H1 (cell line): ENCODE results near the gene NRSN2. TPM values are rescaled to one million over a fixed set of nuclear protein-coding genes. Genes with fewer than 3 reads are reported as not detected.

Experiments used
- CTCF ChIA-PET: fragments of 300-600 bp; sonication (Branson Sonifier 250); formaldehyde crosslinking; loops from one replicate; lab custom pipeline; 2021; ENCODE audit not compliant: partially characterized antibody; lab: Charles Lee
- POLR2A ChIA-PET: fragments of 300-600 bp; sonication (Branson Sonifier 250); formaldehyde crosslinking; loops from one replicate; lab custom pipeline; 2021; ENCODE audit warnings: inconsistent platforms; ENCODE audit not compliant: partially characterized antibody; lab: Charles Lee
- DNase-seq, 2 experiments: peaks; one replicate each; pipeline versions ENCODE4 v3.0.0 to v3.0.0-alpha.2; 2010 to 2022; ENCODE audit warnings: low spot score in 2 of 2, low read depth in 1 of 2, mixed read lengths in 1 of 2
- FAIRE-seq: peaks from 2 replicates; lab custom pipeline; 2011; peaks lifted over from hg19 to GRCh38; lab: Jason Lieb, UNC
- H2AFZ ChIP-seq: 2 replicates; pipeline ENCODE4 v1.8.1; 2012; ENCODE audit warnings: low read length, inconsistent platforms
- H2AK5ac ChIP-seq: 2 replicates; pipeline ENCODE4 v1.6.1; 2013; ENCODE audit warnings: low read depth, low read length
- H2BK120ac ChIP-seq: replicated peaks from 2 replicates; pipeline ENCODE3; 2013; ENCODE audit warnings: low read depth, low read length, inconsistent platforms
- H2BK12ac ChIP-seq: 2 replicates; pipeline ENCODE4 v1.6.1; 2013; ENCODE audit warnings: low read depth, low read length
- H2BK15ac ChIP-seq: 2 replicates; pipeline ENCODE4 v1.6.1; 2013; ENCODE audit warnings: low read length
- H2BK20ac ChIP-seq: 2 replicates; pipeline ENCODE4 v1.6.1; 2013; ENCODE audit warnings: low read length
- H2BK5ac ChIP-seq: 2 replicates; pipeline ENCODE4 v1.6.1; 2013; ENCODE audit warnings: low read depth, low read length
- H3K14ac ChIP-seq: 2 replicates; pipeline ENCODE4 v1.6.1; 2013; ENCODE audit warnings: inconsistent platforms; ENCODE audit not compliant: insufficient read length
- H3K18ac ChIP-seq: 2 replicates; pipeline ENCODE4 v1.6.1; 2013; ENCODE audit warnings: low read length; ENCODE audit errors: extremely low read depth
- H3K23ac ChIP-seq: 2 replicates; pipeline ENCODE4 v1.6.1; 2013; ENCODE audit warnings: inconsistent platforms; ENCODE audit not compliant: insufficient read length
- H3K23me2 ChIP-seq: 2 replicates; pipeline ENCODE4 v1.6.1; 2013; ENCODE audit warnings: low read depth, low read length
- H3K27ac ChIP-seq: 2 replicates; pipeline ENCODE4 v1.6.1; 2011; ENCODE audit warnings: low read depth, low read length, inconsistent platforms
- H3K27me3 ChIP-seq, 4 experiments: replicated peaks in 1 of 4; 1 replicate in 1 of 4; 2 replicates in 3 of 4; pipeline versions ENCODE4 v1.6.1 to v1.8.1; 2011 to 2013; ENCODE audit warnings: low read length in 3 of 4, mild to moderate bottlenecking in 3 of 4, inconsistent platforms in 2 of 4, mixed read lengths in 2 of 4, moderate library complexity in 1 of 4; ENCODE audit not compliant: control insufficient read depth in 3 of 4, insufficient read depth in 3 of 4; ENCODE audit errors: extremely low read depth in 1 of 4
- H3K36me3 ChIP-seq, 4 experiments: 2 replicates each; pipeline versions ENCODE4 v1.6.1 to v1.8.1; 2011 to 2013; ENCODE audit warnings: mild to moderate bottlenecking in 4 of 4, low read length in 3 of 4, moderate library complexity in 2 of 4, control low read depth in 1 of 4, inconsistent platforms in 1 of 4; ENCODE audit not compliant: insufficient read depth in 4 of 4, control insufficient read depth in 2 of 4
- H3K4ac ChIP-seq: replicated peaks from 2 replicates; pipeline ENCODE3; 2013; ENCODE audit warnings: low read length, low read depth, mixed read lengths, inconsistent platforms; ENCODE audit not compliant: insufficient read length
- H3K4me1 ChIP-seq, 4 experiments: replicated peaks in 1 of 4; 1 replicate in 1 of 4; 2 replicates in 3 of 4; pipeline versions ENCODE4 v1.6.1 to v1.8.1; 2011 to 2013; ENCODE audit warnings: low read length in 3 of 4, inconsistent platforms in 2 of 4, mixed read lengths in 1 of 4; ENCODE audit not compliant: insufficient read depth in 4 of 4, control insufficient read depth in 3 of 4
- H3K4me2 ChIP-seq, 2 experiments: 2 replicates each; pipeline versions ENCODE4 v1.6.1 to v1.8.1; 2011 to 2013; ENCODE audit warnings: low read depth in 2 of 2, low read length in 2 of 2, control low read depth in 1 of 2, inconsistent platforms in 1 of 2, mild to moderate bottlenecking in 1 of 2; ENCODE audit not compliant: insufficient read depth in 1 of 2
- H3K4me3 ChIP-seq, 4 experiments: fragments of 200-600, 300-600 bp in 1 of 4; sonication (generic), shearing (Covaris generic), sonication (Bioruptor Twin) in 1 of 4; 2 replicates each; pipeline versions ENCODE4 v1.5.1 to v1.8.1; 2011 to 2016; ENCODE audit warnings: low read length in 4 of 4, low read depth in 3 of 4, control low read depth in 2 of 4, inconsistent platforms in 2 of 4, mild to moderate bottlenecking in 2 of 4, mixed read lengths in 1 of 4, moderate library complexity in 1 of 4; ENCODE audit not compliant: insufficient read depth in 2 of 4; ENCODE audit errors: extremely low read depth in 1 of 4
- H3K56ac ChIP-seq: replicated peaks from 2 replicates; pipeline ENCODE3; 2013; ENCODE audit warnings: low read depth, mild to moderate bottlenecking, mixed read lengths, low read length, inconsistent platforms; ENCODE audit not compliant: insufficient read length
- H3K79me1 ChIP-seq: 2 replicates; pipeline ENCODE4 v1.6.1; 2013; ENCODE audit warnings: low read depth, low read length, control low read depth
- H3K79me2 ChIP-seq, 2 experiments: 2 replicates each; pipeline versions ENCODE4 v1.6.1 to v1.8.1; 2012 to 2013; ENCODE audit warnings: low read length in 2 of 2, mild to moderate bottlenecking in 2 of 2, inconsistent platforms in 1 of 2; ENCODE audit not compliant: insufficient read depth in 2 of 2, control insufficient read depth in 1 of 2
- H3K9ac ChIP-seq, 4 experiments: replicated peaks in 1 of 4; 1 replicate in 1 of 4; 2 replicates in 3 of 4; pipeline versions ENCODE4 v1.6.1 to v1.8.1; 2011 to 2013; ENCODE audit warnings: low read depth in 3 of 4, low read length in 3 of 4, control low read depth in 2 of 4, mild to moderate bottlenecking in 2 of 4, moderate library complexity in 2 of 4, inconsistent platforms in 1 of 4; ENCODE audit errors: extremely low read depth in 1 of 4
- H3K9me3 ChIP-seq, 2 experiments: 2 replicates each; pipeline versions ENCODE4 v1.6.1 to v1.8.1; 2012 to 2013; ENCODE audit warnings: mild to moderate bottlenecking in 2 of 2, moderate library complexity in 2 of 2, control low read depth in 1 of 2, inconsistent platforms in 1 of 2, low read depth in 1 of 2, low read length in 1 of 2, mixed read lengths in 1 of 2; ENCODE audit not compliant: insufficient read depth in 2 of 2
- H4K20me1 ChIP-seq, 2 experiments: replicated peaks in 1 of 2; 2 replicates each; pipeline versions ENCODE3 to v1.8.1; 2011 to 2013; ENCODE audit warnings: inconsistent platforms in 2 of 2, low read length in 2 of 2, mild to moderate bottlenecking in 1 of 2; ENCODE audit not compliant: insufficient read depth in 2 of 2, control insufficient read depth in 1 of 2
- H4K5ac ChIP-seq: 2 replicates; pipeline ENCODE4 v1.6.1; 2013; ENCODE audit warnings: low read length, low read depth, mixed read lengths, inconsistent platforms; ENCODE audit not compliant: insufficient read length
- H4K8ac ChIP-seq: 2 replicates; pipeline ENCODE4 v1.8.0; 2013; ENCODE audit warnings: mild to moderate bottlenecking, moderate library complexity, low read length, inconsistent platforms; ENCODE audit not compliant: insufficient read depth; ENCODE audit errors: extremely low read depth
- H4K91ac ChIP-seq: replicated peaks from 2 replicates; pipeline ENCODE3; 2013; ENCODE audit warnings: low read length, mixed read lengths, inconsistent platforms; ENCODE audit not compliant: insufficient read length
- CTCF ChIP-seq, 3 experiments: IDR thresholded peaks; 1 replicate in 2 of 3; 2 replicates in 1 of 3; pipeline versions ENCODE4 v1.5.1 to v1.6.1; 2011; ENCODE audit warnings: low read length in 3 of 3, mild to moderate bottlenecking in 3 of 3, inconsistent platforms in 2 of 3, low read depth in 1 of 3, moderate library complexity in 1 of 3; ENCODE audit not compliant: insufficient read depth in 1 of 3; ENCODE audit errors: control extremely low read depth in 1 of 3
- EZH2 ChIP-seq: fragments of 200-600 bp; sonication (generic); IDR thresholded peaks from 2 replicates; pipeline ENCODE4 v1.7.1; 2012; ENCODE audit warnings: low read depth, mild to moderate bottlenecking, moderate library complexity, low read length, inconsistent platforms; ENCODE audit not compliant: severe bottlenecking
- FOSL1 ChIP-seq: IDR thresholded peaks from 2 replicates; pipeline ENCODE4 v1.6.1; 2011; ENCODE audit warnings: mild to moderate bottlenecking, low read depth, low read length, moderate library complexity; ENCODE audit not compliant: insufficient read depth
- HDAC6 ChIP-seq: IDR thresholded peaks from one replicate; pipeline ENCODE4 v1.7.1; 2012; ENCODE audit warnings: low read depth, mild to moderate bottlenecking, inconsistent platforms, low read length, moderate library complexity
- RFX5 ChIP-seq: IDR thresholded peaks from 2 replicates; pipeline ENCODE4 v1.6.1; 2011; ENCODE audit warnings: low read depth, low read length, improper control_type of control experiment, borderline replicate concordance
- SP1 ChIP-seq: IDR thresholded peaks from 2 replicates; pipeline ENCODE4 v1.6.1; 2011; ENCODE audit warnings: low read depth, low read length
- SUZ12 ChIP-seq: fragments of 200-600 bp; sonication (generic); IDR thresholded peaks from 2 replicates; pipeline ENCODE4 v1.6.1; 2012; ENCODE audit warnings: mild to moderate bottlenecking, inconsistent platforms, low read length, moderate library complexity, mixed read lengths
- TAF7 ChIP-seq: optimal IDR thresholded peaks from 2 replicates; pipeline ENCODE3; 2011; ENCODE audit warnings: low read depth, mild to moderate bottlenecking, inconsistent platforms, low read length, moderate library complexity, borderline replicate concordance
- WGBS, 2 experiments: shearing (Covaris generic) in 1 of 2; methylation state at CpG; one replicate each; pipeline versions ENCODE4 v1.1.6 to v1.1.7; 2013 to 2015; ENCODE audit warnings: low lambda C conversion rate in 2 of 2, mixed read lengths in 2 of 2, inconsistent platforms in 1 of 2, low coverage in 1 of 2, missing lambda C conversion rate in 1 of 2; ENCODE audit not compliant: insufficient replicate concordance in 2 of 2, insufficient coverage in 1 of 2, insufficient read length in 1 of 2; ENCODE audit errors: extremely low coverage in 1 of 2, missing lambda C conversion rate in 1 of 2; 5-methylcytosine and 5-hydroxymethylcytosine counted together
- polyA plus RNA-seq, 7 experiments: library from polyadenylated mRNA; depleted of rRNA in 3 of 7; stranded (reverse) in 5 of 7; unstranded in 2 of 7; fragments of >200 nt in 5 of 7; fragments of 200-250 nt in 2 of 7; gene quantifications; 1 replicate in 5 of 7; 2 replicates in 1 of 7; 4 replicates in 1 of 7; pipeline versions ENCODE4 v1.2.1 to v1.2.3, GENCODE V29; 2011 to 2013; ENCODE audit warnings: missing spikeins in 2 of 7, mixed read lengths in 2 of 7
- total RNA-seq: library from RNA; stranded (reverse); fragmentation: NEBNext Ultra II Directional; extraction: Animal tissue kit (Norgen Biotek cat#: 25700); gene quantifications from 2 replicates; pipeline ENCODE4 v1.2.1, GENCODE V29; 2021

NRSN2 gene
- total and polyA plus RNA-seq, 2 of the 8 experiments (the other 6 are each of a cell fraction or from before 2014, with no cell fraction given), result 19.4 to 33.3 TPM

- Histone ChIP-seq H3K23ac (no peak overlapping the region), H3K27ac (no peak overlapping the region), H4K20me1 (no peaks in the 10 kb centered on the region), H4K8ac (no peak overlapping the region), H4K91ac (no peak overlapping the region), H3K4ac (no peak overlapping the region), H3K23me2 (peaks cover 4% of the 10 kb centered on the region), H3K4me3 (no peak overlapping the region), H2AFZ (no peak overlapping the region), H2BK120ac (no peak overlapping the region), H3K4me1 (peaks cover 4 to 9% (median 6%) of the 10 kb centered on the region in 4 experiments; a peak in 6 of 7 replicates), H3K9me3 (no peaks in the 10 kb centered on the region), H3K27me3 (no peaks in the 10 kb centered on the region), H3K4me2 (no peak overlapping the region), H2BK5ac (no peak overlapping the region), H3K9ac (no peak overlapping the region), H4K5ac (no peak overlapping the region), H3K36me3 (no peaks in the 10 kb centered on the region), H2BK15ac (no peak overlapping the region), H3K79me2 (no peaks in the 10 kb centered on the region), H3K14ac (no peak overlapping the region), H3K79me1 (no peaks in the 10 kb centered on the region), H2AK5ac (no peak overlapping the region), H2BK20ac (no peak overlapping the region), H2BK12ac (peak overlapping the region; percentile 73), H3K56ac (no peak overlapping the region), H3K18ac (no peak overlapping the region)
- ChIA-PET CTCF (interaction anchor here (1.3 to 4.5 kb wide), 4 partner anchors 9 to 20 kb away, joined by 7 to 30 read pairs (median 14); no protein-coding TSS in a partner anchor), POLR2A (interaction anchor here (6.3 to 6.4 kb wide), 2 partner anchors 11 to 13 kb away, joined by 84 to 97 read pairs; partner anchors contain the start of genes SOX12 and ZCCHC3)
- 95% methylated on average over 7 of the region's 8 CpGs; no CpG with 5 or more reads in 1 of the 2 experiments for WGBS, 2 experiments
- no peak for FAIRE-seq
- DNase-seq, result no peak
- no peak for TF ChIP-seq EZH2
- TF ChIP-seq SP1, result no peak
- TF ChIP-seq TAF7, result no peak
- TF ChIP-seq FOSL1, result no peak
- TF ChIP-seq CTCF (IDR thresholded peaks at IDR 0.05; ENCODE audit: control extremely low read depth in 1 of 3, insufficient read depth in 1 of 3, low read depth in 1 of 3, low read length in 3 of 3), result no peak
- no peak for TF ChIP-seq SUZ12
- no peak for TF ChIP-seq HDAC6
- no peak for TF ChIP-seq RFX5
Observed at GRCh38 chr20:312067-312466, 34.8 kb upstream of the NRSN2 start.
